Stimulated activated CD4-positive, alpha-beta T cell treated with anti-CD3 and anti-CD28 coated beads, Interleukin-1b, Interleukin-23, amount 100 ng/mL, for 4 hours (primary cell): ENCODE data around the gene TJP3.
"Not testable (repeated sequence)": the region's sequence is repeated elsewhere in the genome, so short reads cannot be mapped to it uniquely, and the experiment has no call there.

ENCODE experiments used
- DNase-seq, 2 donors: peaks; one replicate each; pipeline ENCODE4 v3.0.0-alpha.2; 2020; ENCODE audit warnings: low read depth in 2 of 2

The TJP3 gene

GRCh38 chr19:3708207-3708931 lies at the start of gene TJP3:
TJP3 (plus strand) TSS chr19:3708384; CDS start chr19:3728433, 20,049 bp downstream.
- no peak for DNase-seq

- DNase-seq = no peak
Observed at GRCh38 chr19:3658870-3659745, 49.1 kb upstream of the TJP3 start.

GRCh38 chr19:3659746-3660112 lies 48.5 kb upstream of the TJP3 start:
- DNase-seq = no peak

GRCh38 chr19:3660493-3661219 lies 47.5 kb upstream of the TJP3 start:
- DNase-seq = no peak

- DNase-seq = no peak
Observed at GRCh38 chr19:3661284-3662238, 46.6 kb upstream of the TJP3 start.

GRCh38 chr19:3663838-3664237 lies 44.3 kb upstream of the TJP3 start:
- no peak for DNase-seq

GRCh38 chr19:3664879-3665642 lies 43.1 kb upstream of the TJP3 start:
- DNase-seq = no peak

GRCh38 chr19:3665681-3666544 lies 42.3 kb upstream of the TJP3 start:
- peak; percentile 75 for DNase-seq

- DNase-seq = not testable (repeated sequence)
Observed at GRCh38 chr19:3666545-3666856, 41.7 kb upstream of the TJP3 start.

GRCh38 chr19:3667037-3667638 lies 41.0 kb upstream of the TJP3 start:
- no peak for DNase-seq

- no peak for DNase-seq
Observed at GRCh38 chr19:3667766-3668165, 40.4 kb upstream of the TJP3 start.

GRCh38 chr19:3668331-3669081 lies 39.7 kb upstream of the TJP3 start:
- no peak for DNase-seq

GRCh38 chr19:3669082-3669946 lies 38.9 kb upstream of the TJP3 start:
- no peak for DNase-seq

GRCh38 chr19:3669947-3670795 lies 38.0 kb upstream of the TJP3 start:
- DNase-seq = no peak

GRCh38 chr19:3670796-3671679 lies 37.1 kb upstream of the TJP3 start:
- DNase-seq = no peak
